ENCODE results near the gene IMMP2L.

IMMP2L gene

DNA sequence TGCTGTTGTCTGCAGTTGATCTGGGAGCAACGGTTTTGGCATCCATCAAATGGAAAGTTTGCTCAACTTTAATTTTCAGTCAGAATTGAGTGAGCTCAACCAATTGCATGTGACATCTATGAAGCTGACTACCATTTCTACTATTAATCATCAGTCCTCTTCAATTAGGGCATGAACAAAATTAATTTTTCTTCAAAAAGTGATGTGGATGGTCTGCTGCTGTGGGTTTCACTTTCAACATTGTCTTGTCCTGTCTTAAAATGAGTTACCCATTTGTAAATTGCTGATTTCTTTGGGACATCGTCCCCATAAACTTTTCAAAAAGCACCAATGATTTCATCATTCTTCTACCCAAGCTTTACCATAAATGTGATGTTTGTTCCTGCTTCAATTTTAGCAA is 648.0 kb downstream of the IMMP2L start:
- DNase-seq = no peak
- Histone ChIP-seq H3K4me3 (ENCODE audit: low read depth in 1 of 2, low read length in 2 of 2) (no peak overlapping the region), H2AFZ (ENCODE audit: low read depth, low read length) (no peak overlapping the region), H3K4me1 (ENCODE audit: insufficient read depth, low read length) (no peaks in the 10 kb centered on the region), H3K79me2 (ENCODE audit: insufficient read depth, low read length) (no peaks in the 10 kb centered on the region), H3K27ac (ENCODE audit: low read length) (no peak overlapping the region), H3K9ac (ENCODE audit: low read depth, low read length) (no peak overlapping the region), H4K20me1 (ENCODE audit: insufficient read depth, low read length) (no peaks in the 10 kb centered on the region), H3K4me2 (ENCODE audit: insufficient read depth, low read length) (no peak overlapping the region), H3K36me3 (ENCODE audit: insufficient read depth, low read length) (no peaks in the 10 kb centered on the region), H3K9me3 (ENCODE audit: insufficient read depth, low read length, severe bottlenecking) (no peaks in the 10 kb centered on the region), H3K27me3 (ENCODE audit: insufficient read depth, low read length, poor library complexity) (no peaks in the 10 kb centered on the region)
- ATAC-seq (ENCODE audit: insufficient read depth, low read depth) = no peak
- TF ChIP-seq EZH2 (IDR thresholded peaks at IDR 0.05; ENCODE audit: borderline replicate concordance, low read depth, low read length, severe bottlenecking) = no peak
- TF ChIP-seq, protein P1, sequence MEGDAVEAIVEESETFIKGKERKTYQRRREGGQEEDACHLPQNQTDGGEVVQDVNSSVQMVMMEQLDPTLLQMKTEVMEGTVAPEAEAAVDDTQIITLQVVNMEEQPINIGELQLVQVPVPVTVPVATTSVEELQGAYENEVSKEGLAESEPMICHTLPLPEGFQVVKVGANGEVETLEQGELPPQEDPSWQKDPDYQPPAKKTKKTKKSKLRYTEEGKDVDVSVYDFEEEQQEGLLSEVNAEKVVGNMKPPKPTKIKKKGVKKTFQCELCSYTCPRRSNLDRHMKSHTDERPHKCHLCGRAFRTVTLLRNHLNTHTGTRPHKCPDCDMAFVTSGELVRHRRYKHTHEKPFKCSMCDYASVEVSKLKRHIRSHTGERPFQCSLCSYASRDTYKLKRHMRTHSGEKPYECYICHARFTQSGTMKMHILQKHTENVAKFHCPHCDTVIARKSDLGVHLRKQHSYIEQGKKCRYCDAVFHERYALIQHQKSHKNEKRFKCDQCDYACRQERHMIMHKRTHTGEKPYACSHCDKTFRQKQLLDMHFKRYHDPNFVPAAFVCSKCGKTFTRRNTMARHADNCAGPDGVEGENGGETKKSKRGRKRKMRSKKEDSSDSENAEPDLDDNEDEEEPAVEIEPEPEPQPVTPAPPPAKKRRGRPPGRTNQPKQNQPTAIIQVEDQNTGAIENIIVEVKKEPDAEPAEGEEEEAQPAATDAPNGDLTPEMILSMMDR (IDR thresholded peaks at IDR 0.05; ENCODE audit: borderline replicate concordance, extremely low read depth, low read length, poor library complexity, severe bottlenecking) = no peak

DNA sequence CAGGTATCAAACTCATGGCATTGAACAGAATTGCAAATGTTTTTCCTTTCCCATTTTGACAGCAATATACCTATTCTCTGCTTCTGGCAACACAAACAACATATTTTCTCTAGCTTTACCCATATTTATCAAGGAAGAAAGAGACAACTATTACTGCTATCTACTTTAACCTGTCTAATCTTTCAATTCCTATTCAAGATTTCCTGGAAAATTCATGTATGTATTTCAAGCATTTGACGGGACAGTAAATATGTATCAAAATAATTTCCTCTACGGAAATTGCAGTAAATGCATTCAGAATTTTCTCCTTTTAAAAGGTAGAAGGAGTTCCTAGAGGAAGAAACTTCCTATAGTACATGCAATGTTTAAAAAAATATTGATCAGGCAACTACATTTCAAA is 650.7 kb downstream of the IMMP2L start:
- no peaks in the 10 kb centered on the region for H3K27me3 ChIP-seq (ENCODE audit: insufficient read depth, low read length, poor library complexity)

DNA sequence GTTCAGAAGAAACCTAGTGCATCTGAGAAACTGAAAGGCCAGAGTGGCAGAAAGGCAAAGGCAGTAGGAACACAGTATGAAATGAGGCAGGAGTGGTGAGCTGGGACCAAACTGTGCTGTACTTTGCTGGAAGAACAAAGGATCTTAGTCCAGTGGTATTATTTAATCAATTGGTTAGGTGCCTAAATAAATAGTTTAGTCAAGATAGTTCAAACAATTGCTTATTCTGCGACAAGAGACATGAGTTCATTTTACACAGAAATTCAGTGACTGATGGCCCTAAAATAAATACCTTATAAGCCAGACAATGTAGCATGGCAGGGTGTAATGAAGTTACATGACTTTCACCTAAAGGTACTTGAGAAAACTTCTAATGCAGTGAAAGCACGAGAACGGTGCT is 653.2 kb downstream of the IMMP2L start:
- Histone ChIP-seq H3K4me2 (ENCODE audit: insufficient read depth, low read length) (no peak overlapping the region), H3K79me2 (ENCODE audit: insufficient read depth, low read length) (no peaks in the 10 kb centered on the region), H3K4me3 (ENCODE audit: low read depth in 1 of 2, low read length in 2 of 2) (no peak overlapping the region), H3K27me3 (ENCODE audit: insufficient read depth, low read length, poor library complexity) (no peaks in the 10 kb centered on the region), H3K9me3 (ENCODE audit: insufficient read depth, low read length, severe bottlenecking) (peaks cover 9% of the 10 kb centered on the region), H3K27ac (ENCODE audit: low read length) (no peak overlapping the region), H4K20me1 (ENCODE audit: insufficient read depth, low read length) (no peaks in the 10 kb centered on the region), H2AFZ (ENCODE audit: low read depth, low read length) (no peak overlapping the region), H3K36me3 (ENCODE audit: insufficient read depth, low read length) (no peaks in the 10 kb centered on the region), H3K9ac (ENCODE audit: low read depth, low read length) (no peak overlapping the region), H3K4me1 (ENCODE audit: insufficient read depth, low read length) (no peaks in the 10 kb centered on the region)
- TF ChIP-seq EZH2 (IDR thresholded peaks at IDR 0.05; ENCODE audit: borderline replicate concordance, low read depth, low read length, severe bottlenecking) = no peak
- TF ChIP-seq, protein P1 (IDR thresholded peaks at IDR 0.05; ENCODE audit: borderline replicate concordance, extremely low read depth, low read length, poor library complexity, severe bottlenecking) = no peak
- no peak for ATAC-seq (ENCODE audit: insufficient read depth, low read depth)
- DNase-seq = no peak

More for the DNA sequence above, 650.7 kb downstream of the IMMP2L start:
- Histone ChIP-seq H2AFZ (ENCODE audit: low read depth, low read length) (no peak overlapping the region), H4K20me1 (ENCODE audit: insufficient read depth, low read length) (no peaks in the 10 kb centered on the region), H3K36me3 (ENCODE audit: insufficient read depth, low read length) (no peaks in the 10 kb centered on the region), H3K4me3 (ENCODE audit: low read depth in 1 of 2, low read length in 2 of 2) (no peak overlapping the region), H3K4me1 (ENCODE audit: insufficient read depth, low read length) (no peaks in the 10 kb centered on the region), H3K79me2 (ENCODE audit: insufficient read depth, low read length) (no peaks in the 10 kb centered on the region), H3K9me3 (ENCODE audit: insufficient read depth, low read length, severe bottlenecking) (peaks cover 9% of the 10 kb centered on the region), H3K4me2 (ENCODE audit: insufficient read depth, low read length) (no peak overlapping the region), H3K27ac (ENCODE audit: low read length) (no peak overlapping the region), H3K9ac (ENCODE audit: low read depth, low read length) (no peak overlapping the region)
- TF ChIP-seq, protein P1 (IDR thresholded peaks at IDR 0.05; ENCODE audit: borderline replicate concordance, extremely low read depth, low read length, poor library complexity, severe bottlenecking) = no peak
- DNase-seq (no peak), ATAC-seq (ENCODE audit: insufficient read depth, low read depth) (no peak)
